Cardiac fibroblast (primary cell): ENCODE results near the gene ZNF438.

ENCODE experiments used
- DNase-seq, 2 donors: peaks; one replicate each; pipeline versions ENCODE4 v3.0.0 to v3.0.0-alpha.2; 2010; ENCODE audit warnings: low read depth in 2 of 2
- H3K4me3 ChIP-seq, 2 donors: replicated peaks in 1 of 2; 1 replicate in 1 of 2; 2 replicates in 1 of 2; pipeline ENCODE4 v1.5.1; 2011; ENCODE audit warnings: low read depth in 2 of 2, low read length in 2 of 2, mild to moderate bottlenecking in 2 of 2, moderate library complexity in 1 of 2
- TF ChIP-seq, protein P1 (sequence below): IDR thresholded peaks from one replicate; pipeline ENCODE4 v1.5.1; 2011; ENCODE audit warnings: low read depth, mild to moderate bottlenecking, low read length, inconsistent platforms

Gene ZNF438

GRCh38 chr10:30861976-30862375 is 169.7 kb downstream of the ZNF438 start:
- H3K4me3 ChIP-seq, result no peak overlapping the region
- TF ChIP-seq, protein P1, sequence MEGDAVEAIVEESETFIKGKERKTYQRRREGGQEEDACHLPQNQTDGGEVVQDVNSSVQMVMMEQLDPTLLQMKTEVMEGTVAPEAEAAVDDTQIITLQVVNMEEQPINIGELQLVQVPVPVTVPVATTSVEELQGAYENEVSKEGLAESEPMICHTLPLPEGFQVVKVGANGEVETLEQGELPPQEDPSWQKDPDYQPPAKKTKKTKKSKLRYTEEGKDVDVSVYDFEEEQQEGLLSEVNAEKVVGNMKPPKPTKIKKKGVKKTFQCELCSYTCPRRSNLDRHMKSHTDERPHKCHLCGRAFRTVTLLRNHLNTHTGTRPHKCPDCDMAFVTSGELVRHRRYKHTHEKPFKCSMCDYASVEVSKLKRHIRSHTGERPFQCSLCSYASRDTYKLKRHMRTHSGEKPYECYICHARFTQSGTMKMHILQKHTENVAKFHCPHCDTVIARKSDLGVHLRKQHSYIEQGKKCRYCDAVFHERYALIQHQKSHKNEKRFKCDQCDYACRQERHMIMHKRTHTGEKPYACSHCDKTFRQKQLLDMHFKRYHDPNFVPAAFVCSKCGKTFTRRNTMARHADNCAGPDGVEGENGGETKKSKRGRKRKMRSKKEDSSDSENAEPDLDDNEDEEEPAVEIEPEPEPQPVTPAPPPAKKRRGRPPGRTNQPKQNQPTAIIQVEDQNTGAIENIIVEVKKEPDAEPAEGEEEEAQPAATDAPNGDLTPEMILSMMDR, result no peak

DNA sequence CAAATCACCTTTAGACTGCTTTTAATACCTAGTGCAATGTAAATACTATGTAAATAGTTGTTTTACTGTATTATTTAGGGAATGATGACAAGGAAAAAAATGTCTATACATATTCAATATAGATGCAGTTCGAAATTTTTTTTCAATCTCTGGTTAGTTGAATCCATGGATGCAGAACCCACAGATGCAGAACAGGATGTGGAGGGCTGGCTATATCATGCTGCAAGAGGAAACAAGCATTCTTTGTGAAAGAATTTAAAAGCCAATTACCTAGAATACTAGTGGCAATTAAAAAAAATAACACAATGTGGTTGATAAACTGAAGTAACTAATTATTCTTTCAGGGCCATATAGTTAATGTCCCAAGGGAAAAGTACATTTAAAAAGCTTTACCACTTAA is 170.4 kb downstream of the ZNF438 start:
- H3K4me3 ChIP-seq, result no peak overlapping the region
- DNase-seq, result no peak
- TF ChIP-seq, protein P1, result no peak

More at GRCh38 chr10:30861976-30862375, 169.7 kb downstream of the ZNF438 start:
- DNase-seq, result no peak

DNA sequence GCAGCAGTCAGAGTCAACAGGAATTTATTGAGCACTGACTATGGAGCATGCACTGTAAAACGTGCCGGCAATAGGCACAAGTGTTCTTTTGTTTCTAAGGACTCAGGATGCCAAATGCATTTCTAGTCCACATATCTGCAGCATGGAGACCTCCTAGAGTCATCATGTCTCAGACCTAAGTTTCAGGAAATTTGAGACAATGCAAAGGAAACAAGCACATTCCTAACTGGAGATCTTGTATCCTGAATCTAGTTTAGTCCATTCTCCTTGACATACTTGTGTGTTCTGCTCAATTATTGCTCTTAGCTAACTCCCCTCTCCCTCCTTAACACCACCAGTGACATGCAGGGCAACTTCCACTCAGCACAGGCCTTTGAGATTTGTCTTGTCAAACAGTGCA is 173.2 kb downstream of the ZNF438 start:
- peak; percentile 73 to 82 for DNase-seq
- TF ChIP-seq, protein P1, result no peak
- H3K4me3 ChIP-seq, result no peak overlapping the region

DNA sequence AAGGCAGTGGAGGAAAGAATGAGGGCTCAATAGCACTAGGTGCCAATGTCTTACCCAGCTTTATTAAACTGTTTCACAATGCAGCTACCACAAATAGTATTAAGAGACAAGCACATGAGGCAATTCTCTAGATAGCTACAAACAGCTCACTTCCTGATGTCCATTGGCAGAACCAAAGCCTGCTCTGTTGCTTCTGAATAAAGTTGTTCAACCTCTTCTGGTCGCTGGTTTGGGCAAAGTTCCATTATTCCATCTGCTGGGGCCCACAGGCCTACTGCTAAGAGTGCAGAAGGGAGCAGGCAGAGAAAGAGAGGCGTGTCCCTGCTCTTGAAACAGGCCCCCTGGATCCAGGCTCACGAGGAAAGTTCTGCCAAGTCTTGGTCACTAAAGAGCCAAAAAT is 173.9 kb downstream of the ZNF438 start:
- peak; percentile 86 to 99 for DNase-seq
- TF ChIP-seq, protein P1, result no peak
- H3K4me3 ChIP-seq, result no peak overlapping the region

- no peak overlapping the region for H3K4me3 ChIP-seq
- DNase-seq, result no peak
- TF ChIP-seq, protein P1, result no peak
These were observed 176.5 kb downstream of the ZNF438 start for GRCh38 chr10:30855131-30855530.

GRCh38 chr10:30854656-30855055 is 177.0 kb downstream of the ZNF438 start:
- no peak overlapping the region for H3K4me3 ChIP-seq
- DNase-seq, result no peak
- TF ChIP-seq, protein P1, result no peak

DNA sequence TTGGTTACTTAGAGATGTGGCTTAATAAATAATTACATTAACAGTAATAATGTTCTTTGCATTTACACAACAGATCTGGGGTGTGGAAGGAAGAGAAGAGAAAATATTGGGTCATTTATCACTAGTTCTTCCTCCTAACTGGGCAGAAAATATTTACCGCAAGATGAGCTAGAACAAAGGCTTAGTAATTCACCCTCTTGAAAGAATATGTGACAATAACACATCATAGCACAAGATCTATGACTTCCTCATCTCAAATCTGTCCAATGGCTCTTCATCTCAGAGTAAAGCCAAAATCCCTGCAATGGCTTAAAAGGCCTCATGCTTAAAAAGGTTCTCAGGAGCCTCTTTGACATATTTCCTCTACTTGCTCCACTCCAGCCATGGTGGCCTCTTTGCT is 178.6 kb downstream of the ZNF438 start:
- no peak for DNase-seq
- no peak overlapping the region for H3K4me3 ChIP-seq
- TF ChIP-seq, protein P1, result no peak
